ENCODE measurements around the gene LYZL6. TPM values are rescaled to one million over a fixed set of nuclear protein-coding genes. Genes with fewer than 3 reads are reported as not detected.

Gene LYZL6
- total and polyA plus RNA-seq, 8 donors, result not detected

DNA sequence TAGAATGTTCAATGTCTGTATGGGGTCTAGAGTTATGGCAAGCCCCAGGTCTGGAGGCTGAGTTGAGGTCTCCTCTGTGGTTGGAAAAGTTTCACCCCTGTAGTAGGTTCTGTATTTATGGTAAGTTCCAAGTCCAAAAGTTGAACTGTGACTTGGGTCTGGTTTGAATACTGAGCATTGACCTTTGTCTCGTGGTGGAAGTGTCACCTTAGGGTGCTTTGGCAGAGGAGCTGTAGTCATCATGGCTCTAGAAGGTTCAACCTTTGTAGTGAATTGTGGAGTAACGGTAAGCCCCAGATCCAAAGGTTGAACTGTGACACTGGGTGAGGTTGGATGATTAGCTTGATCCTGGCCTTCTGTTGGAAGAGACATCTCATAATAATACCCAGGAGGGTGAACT, 30.6 kb downstream of the LYZL6 start:
- TF ChIP-seq, protein P1, sequence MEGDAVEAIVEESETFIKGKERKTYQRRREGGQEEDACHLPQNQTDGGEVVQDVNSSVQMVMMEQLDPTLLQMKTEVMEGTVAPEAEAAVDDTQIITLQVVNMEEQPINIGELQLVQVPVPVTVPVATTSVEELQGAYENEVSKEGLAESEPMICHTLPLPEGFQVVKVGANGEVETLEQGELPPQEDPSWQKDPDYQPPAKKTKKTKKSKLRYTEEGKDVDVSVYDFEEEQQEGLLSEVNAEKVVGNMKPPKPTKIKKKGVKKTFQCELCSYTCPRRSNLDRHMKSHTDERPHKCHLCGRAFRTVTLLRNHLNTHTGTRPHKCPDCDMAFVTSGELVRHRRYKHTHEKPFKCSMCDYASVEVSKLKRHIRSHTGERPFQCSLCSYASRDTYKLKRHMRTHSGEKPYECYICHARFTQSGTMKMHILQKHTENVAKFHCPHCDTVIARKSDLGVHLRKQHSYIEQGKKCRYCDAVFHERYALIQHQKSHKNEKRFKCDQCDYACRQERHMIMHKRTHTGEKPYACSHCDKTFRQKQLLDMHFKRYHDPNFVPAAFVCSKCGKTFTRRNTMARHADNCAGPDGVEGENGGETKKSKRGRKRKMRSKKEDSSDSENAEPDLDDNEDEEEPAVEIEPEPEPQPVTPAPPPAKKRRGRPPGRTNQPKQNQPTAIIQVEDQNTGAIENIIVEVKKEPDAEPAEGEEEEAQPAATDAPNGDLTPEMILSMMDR (IDR thresholded peaks at IDR 0.05), result no peak
- DNase-seq (no peak), FAIRE-seq (no peak), ATAC-seq (no peak)
- Histone ChIP-seq H3K27me3 (no peaks in the 10 kb centered on the region), H3K4me1 (no peaks in the 10 kb centered on the region), H3K27ac (no peak overlapping the region), H3K9me3 (no peaks in the 10 kb centered on the region), H3K36me3 (no peaks in the 10 kb centered on the region), H3K4me3 (no peak overlapping the region)
- 72 to 76% methylated on average over 2 of the region's 2 CpGs for WGBS, 2 donors
- intact Hi-C loops (cut with DNase I), result no loop called here

DNA sequence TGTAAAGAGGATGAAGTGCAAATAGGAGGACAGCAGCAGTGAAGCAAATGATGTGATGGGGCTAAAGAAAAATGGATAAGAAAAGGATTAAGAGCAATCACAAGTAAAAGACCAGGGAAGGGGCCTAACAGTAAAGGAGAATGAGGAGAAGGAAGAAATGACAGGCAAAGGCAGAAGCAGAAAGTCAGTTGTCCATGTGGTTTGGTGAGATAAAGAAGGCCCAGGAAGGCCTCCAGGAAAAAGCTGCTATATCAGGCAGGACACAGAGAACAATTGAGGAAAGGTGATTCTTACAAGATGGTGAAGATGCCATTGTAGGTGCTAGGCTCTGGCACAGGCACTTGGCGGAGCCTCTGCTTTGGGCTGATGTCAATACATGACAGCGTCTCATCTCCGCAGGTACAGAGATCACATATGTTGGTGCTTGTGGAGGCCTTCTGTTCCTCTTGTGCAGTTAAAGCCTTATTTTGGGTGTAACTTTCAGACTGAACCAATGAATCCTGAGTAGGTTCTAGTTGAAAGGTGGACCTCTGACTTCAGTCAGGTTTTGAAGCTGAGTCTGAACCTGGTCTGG, 31.1 kb downstream of the LYZL6 start:
- DNase-seq (no peak), ATAC-seq (no peak), FAIRE-seq (no peak)
- no peaks in the 10 kb centered on the region for H3K27me3 ChIP-seq
- H3K36me3 ChIP-seq, result no peaks in the 10 kb centered on the region
- H3K4me3 ChIP-seq, result no peak overlapping the region
- TF ChIP-seq, protein P1 (IDR thresholded peaks at IDR 0.05), result no peak
- H3K27ac ChIP-seq, result no peak overlapping the region
- intact Hi-C loops (cut with DNase I), result no loop called here
- no peaks in the 10 kb centered on the region for H3K9me3 ChIP-seq
- no peaks in the 10 kb centered on the region for H3K4me1 ChIP-seq
- WGBS, 2 donors, result 96 to 98% methylated on average over 3 of the region's 3 CpGs

GRCh38 chr17:35909408-35909807, 34.1 kb downstream of the LYZL6 start:
- no peak overlapping the region for H3K27ac ChIP-seq
- DNase-seq, result no peak
- H3K4me1 ChIP-seq, result no peaks in the 10 kb centered on the region
- H3K36me3 ChIP-seq, result no peaks in the 10 kb centered on the region
- H3K4me3 ChIP-seq, result no peak overlapping the region
- TF ChIP-seq, protein P1 (IDR thresholded peaks at IDR 0.05), result no peak
- 54 to 67% methylated on average over 3 of the region's 3 CpGs for WGBS, 2 donors
- no peaks in the 10 kb centered on the region for H3K9me3 ChIP-seq
- H3K27me3 ChIP-seq, result no peaks in the 10 kb centered on the region
- intact Hi-C loops (cut with DNase I), result no loop called here
- no peak for FAIRE-seq
- ATAC-seq, result no peak

DNA sequence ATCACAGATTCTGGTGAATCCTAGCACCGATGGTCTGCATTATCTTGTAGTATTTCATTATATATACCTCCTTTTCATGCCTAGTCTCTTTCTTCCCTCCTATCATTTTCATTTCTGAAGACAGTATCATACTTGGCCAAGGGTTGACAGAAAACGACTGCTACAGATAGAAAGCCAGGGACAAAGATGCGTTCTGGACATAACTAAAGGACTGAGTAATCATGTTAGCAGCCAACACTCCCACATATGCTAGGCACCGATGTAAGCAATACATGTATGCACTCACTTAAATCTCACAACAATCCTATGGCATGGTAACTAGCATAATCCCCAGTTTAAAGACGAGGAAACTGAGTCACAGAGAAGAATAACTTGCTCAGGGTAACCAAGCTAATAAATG, 35.8 kb downstream of the LYZL6 start:
- TF ChIP-seq, protein P1 (IDR thresholded peaks at IDR 0.05), result no peak
- Histone ChIP-seq H3K36me3 (no peaks in the 10 kb centered on the region), H3K27me3 (no peaks in the 10 kb centered on the region), H3K9me3 (no peaks in the 10 kb centered on the region), H3K27ac (no peak overlapping the region), H3K4me3 (no peak overlapping the region), H3K4me1 (no peaks in the 10 kb centered on the region)
- intact Hi-C loops (cut with DNase I), result no loop called here
- DNase-seq, result no peak
- ATAC-seq, result no peak
- WGBS, 2 donors, result 46 to 68% methylated on average over 5 of the region's 5 CpGs
- no peak for FAIRE-seq

DNA sequence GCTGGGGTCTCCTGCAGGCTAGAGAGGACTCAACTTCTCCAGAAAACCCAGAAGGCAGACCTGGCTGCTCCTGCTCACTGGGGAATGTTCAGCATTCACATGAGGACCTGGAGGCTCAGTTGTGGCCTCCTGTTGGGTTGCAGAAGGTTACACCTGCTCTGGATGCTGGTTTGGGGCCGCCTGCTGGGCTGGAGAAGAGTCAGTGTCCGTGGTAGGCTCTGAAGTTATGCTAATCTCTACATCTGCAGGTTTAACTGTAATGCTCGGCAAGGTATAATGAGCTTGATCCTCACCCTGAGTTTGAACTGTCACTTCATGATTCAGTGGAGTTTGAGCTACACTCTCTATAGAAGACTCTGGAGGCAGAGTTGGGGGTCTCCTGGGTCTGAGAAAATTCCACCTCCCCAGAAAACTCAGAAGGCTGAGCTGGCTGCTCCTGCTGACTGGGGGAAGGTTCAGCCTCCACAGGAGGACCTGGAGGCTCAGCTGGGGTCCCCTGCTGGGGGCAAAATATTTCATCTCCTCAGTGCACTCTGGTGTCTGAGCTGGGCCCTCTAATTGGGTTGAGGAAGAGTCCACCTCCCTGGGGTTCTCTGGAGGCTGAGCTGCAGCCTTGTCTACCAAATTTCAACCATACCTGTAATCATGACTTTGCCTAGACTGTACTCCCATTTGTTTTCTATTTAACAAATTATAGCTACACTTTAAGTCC, 36.4 kb downstream of the LYZL6 start:
- no peak for FAIRE-seq
- H3K4me3 ChIP-seq, result no peak overlapping the region

More for the DNA sequence above, 36.4 kb downstream of the LYZL6 start:
- 52 to 74% methylated on average over 3 of the region's 3 CpGs for WGBS, 2 donors
- no peaks in the 10 kb centered on the region for H3K4me1 ChIP-seq
- no peaks in the 10 kb centered on the region for H3K36me3 ChIP-seq
- H3K27ac ChIP-seq, result no peak overlapping the region
- intact Hi-C loops (cut with DNase I), result no loop called here
- DNase-seq (no peak), ATAC-seq (no peak)
- H3K27me3 ChIP-seq, result no peaks in the 10 kb centered on the region
- TF ChIP-seq, protein P1 (IDR thresholded peaks at IDR 0.05), result no peak
- no peaks in the 10 kb centered on the region for H3K9me3 ChIP-seq
